OCI-LY3 (cell line): Measurements from ENCODE around the gene ESR1.

Experiments
- CTCF ChIP-seq: fragments of 200-600, 300-600 bp; sonication (generic); IDR thresholded peaks from 2 replicates; pipeline ENCODE4 v1.5.1; 2014; ENCODE audit warnings: antibody characterized with exemption, low read length, low read depth
- EZH2phosphoT487 ChIP-seq: fragments of 200-600 bp; shearing (Covaris generic); IDR thresholded peaks from 2 replicates; pipeline ENCODE4 v1.6.1; 2018; ENCODE audit warnings: antibody characterized with exemption, mixed run types, low read depth

DNA sequence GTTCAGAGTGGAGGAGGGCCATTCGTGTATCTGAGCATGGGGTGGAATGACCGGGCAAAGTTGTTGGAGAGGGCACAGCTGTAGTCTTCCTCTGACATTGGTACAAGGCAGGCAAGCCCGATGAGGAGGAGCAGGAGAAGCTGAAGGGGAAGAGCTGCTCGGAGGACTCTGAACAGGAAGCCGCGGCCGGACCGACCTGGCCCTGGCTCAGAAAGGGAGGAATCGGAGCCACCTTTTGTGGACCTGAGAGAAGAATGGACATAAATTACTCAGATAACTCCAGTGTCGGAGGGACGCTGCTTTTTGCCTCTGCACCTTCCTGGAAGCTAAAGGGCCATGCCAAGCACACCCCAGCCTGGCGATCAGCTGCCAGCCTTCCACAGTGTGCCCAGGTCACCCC lies 315.0 kb downstream of the ESR1 start:
- TF ChIP-seq EZH2phosphoT487 (no peak), CTCF (no peak)
